ENCODE data around the gene CBX4. TPM values are rescaled to one million over a fixed set of nuclear protein-coding genes. Genes with fewer than 3 reads are reported as not detected.

The CBX4 gene
- total and polyA plus RNA-seq, 2 of the 13 experiments (the other 11 are each of a cell fraction or from before 2014, with no cell fraction given): 25.8 to 50.8 TPM

DNA sequence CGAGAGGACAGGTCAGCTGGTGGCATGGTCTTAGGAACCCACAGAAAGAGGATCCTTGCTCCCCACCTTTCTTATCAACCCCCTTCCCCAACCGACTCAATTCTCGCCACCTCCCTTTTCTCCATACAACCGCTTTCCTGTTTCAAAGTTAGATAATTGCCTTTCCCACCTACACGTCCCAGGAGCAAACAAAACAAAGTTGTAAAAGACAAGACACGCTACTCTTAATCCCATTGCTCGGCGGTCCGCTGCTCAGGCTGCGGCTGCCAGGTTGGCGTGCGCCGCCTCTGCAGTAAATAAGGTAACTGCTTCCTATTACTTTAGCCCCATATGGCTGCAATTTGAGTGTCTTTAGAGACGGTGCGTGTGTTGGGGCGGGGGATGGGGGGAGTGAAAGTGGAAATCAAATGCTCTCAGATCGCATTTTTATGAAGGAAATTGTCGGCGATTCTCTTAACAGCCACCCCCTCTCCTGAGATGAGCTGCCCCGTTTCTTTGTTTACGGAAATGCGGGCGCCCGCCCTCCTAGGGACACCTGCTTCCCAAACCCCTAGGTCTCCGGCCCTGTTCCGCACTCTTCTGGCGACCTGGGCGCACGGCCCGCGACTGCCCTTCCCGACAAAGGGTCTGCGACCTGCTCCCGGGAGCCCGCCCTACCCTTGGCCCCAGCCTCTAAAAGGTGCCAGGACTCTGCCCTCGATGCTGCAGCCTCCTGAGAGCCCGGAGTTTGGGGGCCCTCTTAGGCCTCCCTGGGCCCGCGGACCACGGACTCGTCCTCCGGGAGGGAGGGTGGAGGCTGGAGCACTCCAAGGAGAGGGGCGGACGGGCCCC lies 38.7 kb downstream of the CBX4 start (continued):
- TF ChIP-seq, protein P1, sequence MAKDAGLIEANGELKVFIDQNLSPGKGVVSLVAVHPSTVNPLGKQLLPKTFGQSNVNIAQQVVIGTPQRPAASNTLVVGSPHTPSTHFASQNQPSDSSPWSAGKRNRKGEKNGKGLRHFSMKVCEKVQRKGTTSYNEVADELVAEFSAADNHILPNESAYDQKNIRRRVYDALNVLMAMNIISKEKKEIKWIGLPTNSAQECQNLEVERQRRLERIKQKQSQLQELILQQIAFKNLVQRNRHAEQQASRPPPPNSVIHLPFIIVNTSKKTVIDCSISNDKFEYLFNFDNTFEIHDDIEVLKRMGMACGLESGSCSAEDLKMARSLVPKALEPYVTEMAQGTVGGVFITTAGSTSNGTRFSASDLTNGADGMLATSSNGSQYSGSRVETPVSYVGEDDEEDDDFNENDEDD (CRISPR knock-in tag; IDR thresholded peaks at IDR 0.05; ENCODE audit: borderline replicate concordance): no peak
- TF ChIP-seq ZFY (CRISPR knock-in tag; IDR thresholded peaks at IDR 0.05) (peak; percentile 66; the same call in 1 of the 2 replicates), FOXA3 (CRISPR knock-in tag; IDR thresholded peaks at IDR 0.05) (peak; percentile 32), ZNF773 (CRISPR knock-in tag; IDR thresholded peaks at IDR 0.05; ENCODE audit: borderline replicate concordance) (no peak), ZNF766 (CRISPR knock-in tag; IDR thresholded peaks at IDR 0.05; ENCODE audit: borderline replicate concordance) (peak; percentile 36; the same call in 1 of the 2 replicates), ZNF276 (CRISPR knock-in tag; IDR thresholded peaks at IDR 0.05; ENCODE audit: low read depth) (no peak), ZNF709 (CRISPR knock-in tag; IDR thresholded peaks at IDR 0.05) (0 out of 2 replicates have a peak, but pooled peaks have one; percentile 33), HOMEZ (CRISPR knock-in tag; IDR thresholded peaks at IDR 0.05; ENCODE audit: low read depth) (no peak)
